Measurements from ENCODE around the gene NCOA5.

DNA sequence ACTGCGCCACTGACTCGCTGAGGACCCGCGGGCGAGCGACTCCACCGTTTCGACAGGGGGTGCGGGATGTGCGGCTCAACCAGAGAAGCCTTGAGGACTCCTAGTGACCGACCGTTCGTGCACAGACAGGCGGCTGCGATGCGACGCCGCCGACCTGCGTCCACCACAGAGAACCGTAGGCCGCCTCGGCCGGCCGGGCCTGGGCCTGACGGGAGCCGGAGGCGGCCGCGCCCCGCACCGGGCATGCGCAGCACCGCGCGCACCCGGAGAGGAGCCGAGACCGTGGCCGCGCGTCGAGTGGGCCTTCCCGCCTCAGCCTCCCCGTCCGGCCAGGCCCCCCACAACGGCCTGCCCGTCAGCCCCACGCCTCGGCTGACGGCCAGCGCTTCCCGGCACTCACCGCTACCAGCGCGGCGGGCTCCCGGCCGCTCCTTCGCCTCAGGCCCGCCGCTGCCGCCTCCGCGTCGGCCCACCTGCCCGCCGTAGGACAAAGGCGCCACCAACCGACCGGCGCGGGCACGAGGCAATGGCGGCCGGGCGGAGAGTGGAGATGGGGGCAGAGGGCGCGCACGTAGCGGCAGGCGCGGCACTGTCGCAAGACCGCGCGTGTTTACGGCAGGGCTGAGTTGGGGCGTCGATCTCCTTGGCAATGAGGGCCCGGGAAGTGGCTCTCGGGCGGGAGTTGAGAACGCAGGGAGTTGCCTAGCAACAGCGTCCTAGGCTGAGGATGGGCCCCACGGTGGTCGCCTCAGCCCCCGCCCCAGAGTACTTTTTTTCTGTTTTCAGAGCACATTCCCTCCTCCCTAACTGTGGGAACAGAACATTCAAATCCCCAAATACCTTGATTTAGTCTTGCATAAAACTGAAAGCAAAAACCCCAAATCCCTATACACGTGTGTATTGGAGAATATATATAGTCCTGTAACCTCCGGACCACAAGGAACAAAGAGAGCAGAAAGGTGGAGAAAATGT is at the start of gene NCOA5:
- TF ChIP-seq, protein P1, sequence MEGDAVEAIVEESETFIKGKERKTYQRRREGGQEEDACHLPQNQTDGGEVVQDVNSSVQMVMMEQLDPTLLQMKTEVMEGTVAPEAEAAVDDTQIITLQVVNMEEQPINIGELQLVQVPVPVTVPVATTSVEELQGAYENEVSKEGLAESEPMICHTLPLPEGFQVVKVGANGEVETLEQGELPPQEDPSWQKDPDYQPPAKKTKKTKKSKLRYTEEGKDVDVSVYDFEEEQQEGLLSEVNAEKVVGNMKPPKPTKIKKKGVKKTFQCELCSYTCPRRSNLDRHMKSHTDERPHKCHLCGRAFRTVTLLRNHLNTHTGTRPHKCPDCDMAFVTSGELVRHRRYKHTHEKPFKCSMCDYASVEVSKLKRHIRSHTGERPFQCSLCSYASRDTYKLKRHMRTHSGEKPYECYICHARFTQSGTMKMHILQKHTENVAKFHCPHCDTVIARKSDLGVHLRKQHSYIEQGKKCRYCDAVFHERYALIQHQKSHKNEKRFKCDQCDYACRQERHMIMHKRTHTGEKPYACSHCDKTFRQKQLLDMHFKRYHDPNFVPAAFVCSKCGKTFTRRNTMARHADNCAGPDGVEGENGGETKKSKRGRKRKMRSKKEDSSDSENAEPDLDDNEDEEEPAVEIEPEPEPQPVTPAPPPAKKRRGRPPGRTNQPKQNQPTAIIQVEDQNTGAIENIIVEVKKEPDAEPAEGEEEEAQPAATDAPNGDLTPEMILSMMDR (IDR thresholded peaks at IDR 0.05; ENCODE audit: poor library complexity) = no peak
- TF ChIP-seq EZH2 (IDR thresholded peaks at IDR 0.05; ENCODE audit: borderline replicate concordance) = no peak
